Measurements from ENCODE around the gene OR51E2. TPM values are rescaled to one million over a fixed set of nuclear protein-coding genes. Genes with fewer than 3 reads are reported as not detected.
A peak's percentile ranks its signal among the peaks of the same experiment; 100 is the strongest.

Gene OR51E2
- total and polyA plus RNA-seq, 12 donors: 0.10 TPM; not detected in 11

DNA sequence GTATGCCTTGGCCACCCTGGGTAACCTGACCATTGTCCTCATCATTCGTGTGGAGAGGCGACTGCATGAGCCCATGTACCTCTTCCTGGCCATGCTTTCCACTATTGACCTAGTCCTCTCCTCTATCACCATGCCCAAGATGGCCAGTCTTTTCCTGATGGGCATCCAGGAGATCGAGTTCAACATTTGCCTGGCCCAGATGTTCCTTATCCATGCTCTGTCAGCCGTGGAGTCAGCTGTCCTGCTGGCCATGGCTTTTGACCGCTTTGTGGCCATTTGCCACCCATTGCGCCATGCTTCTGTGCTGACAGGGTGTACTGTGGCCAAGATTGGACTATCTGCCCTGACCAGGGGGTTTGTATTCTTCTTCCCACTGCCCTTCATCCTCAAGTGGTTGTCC is 57.7 kb downstream of the OR51E2 start:
- H3K9me3 ChIP-seq (replicated peaks in 1 of 3): no peaks in the 10 kb centered on the region
- no peaks in the 10 kb centered on the region for H3K36me3 ChIP-seq (replicated peaks in 1 of 2)
- intact Hi-C loops (cut with DNase I): loop anchor here in 1 of 2 donors (5.0 kb wide), 1 partner anchor 362 kb away; no protein-coding TSS in a partner anchor
- no peaks in the 10 kb centered on the region for H3K27me3 ChIP-seq
- no peak overlapping the region for H3K27ac ChIP-seq
- no peak overlapping the region for H3K4me3 ChIP-seq
- TF ChIP-seq CTCF (IDR thresholded peaks at IDR 0.05): no peak
- no peak for TF ChIP-seq POLR2A (IDR thresholded peaks at IDR 0.05)
- 77 to 91% (median 84%) methylated on average over 6 of the region's 6 CpGs for WGBS, 4 donors
- DNase-seq: no peak
- no peaks in the 10 kb centered on the region for H3K4me1 ChIP-seq (replicated peaks in 1 of 2)

GRCh38 chr11:4637662-4638047 is 60.0 kb downstream of the OR51E2 start:
- WGBS, 4 donors: 81 to 86% (median 84%) methylated on average over 3 of the region's 3 CpGs
- Histone ChIP-seq H3K9me3 (replicated peaks in 1 of 3) (no peaks in the 10 kb centered on the region), H3K27ac (no peak overlapping the region), H3K36me3 (replicated peaks in 1 of 2) (no peaks in the 10 kb centered on the region), H3K4me1 (replicated peaks in 1 of 2) (no peaks in the 10 kb centered on the region), H3K4me3 (no peak overlapping the region), H3K27me3 (no peaks in the 10 kb centered on the region)
- intact Hi-C loops (cut with DNase I): loop anchor here in 1 of 2 donors (5.0 kb wide), 1 partner anchor 365 kb away; no protein-coding TSS in a partner anchor
- DNase-seq: no peak
- TF ChIP-seq CTCF (IDR thresholded peaks at IDR 0.05) (no peak), POLR2A (IDR thresholded peaks at IDR 0.05) (no peak)

GRCh38 chr11:4636962-4637661 is 60.5 kb downstream of the OR51E2 start, which contains the start of gene OR51D1:
TSS of gene OR51D1 (plus strand) at chr11:4637477. CDS start at chr11:4639791, 2,314 bp downstream.
- Histone ChIP-seq H3K4me3 (no peak within 1 kb of the TSS), H3K36me3 (replicated peaks in 1 of 2) (no peaks in the 10 kb centered on the region), H3K27ac (no peak within 1 kb of the TSS), H3K4me1 (replicated peaks in 1 of 2) (no peaks in the 10 kb centered on the region), H3K9me3 (replicated peaks in 1 of 3) (no peaks in the 10 kb centered on the region), H3K27me3 (no peaks in the 10 kb centered on the region)
- TF ChIP-seq POLR2A (IDR thresholded peaks at IDR 0.05) (no peak), CTCF (IDR thresholded peaks at IDR 0.05) (peak; percentile 57 to 88 (median 76))
- peak; percentile 39 to 86 (median 69) for DNase-seq
- intact Hi-C loops (cut with DNase I): loop anchor here in 1 of 2 donors (5.0 kb wide), 1 partner anchor 365 kb away; no protein-coding TSS in a partner anchor
- WGBS, 4 donors: 20 to 34% (median 28%) methylated on average over 9 to 21 of the region's 21 CpGs

- TF ChIP-seq CTCF (IDR thresholded peaks at IDR 0.05): no peak
- TF ChIP-seq POLR2A (IDR thresholded peaks at IDR 0.05): no peak
- H3K36me3 ChIP-seq (replicated peaks in 1 of 2): no peaks in the 10 kb centered on the region
- intact Hi-C loops (cut with DNase I): loop anchor here in 1 of 2 donors (5.0 kb wide), 1 partner anchor 366 kb away; no protein-coding TSS in a partner anchor
- H3K9me3 ChIP-seq (replicated peaks in 1 of 3): no peaks in the 10 kb centered on the region
- H3K27me3 ChIP-seq: no peaks in the 10 kb centered on the region
- H3K4me1 ChIP-seq (replicated peaks in 1 of 2): no peaks in the 10 kb centered on the region
- no peak for DNase-seq
- no peak overlapping the region for H3K4me3 ChIP-seq
- WGBS, 4 donors: 39 to 55% (median 53%) methylated on average over 2 of the region's 2 CpGs
- no peak overlapping the region for H3K27ac ChIP-seq
Observed at GRCh38 chr11:4636136-4636535, 61.5 kb downstream of the OR51E2 start.

Other genes with a start within 250 kb of the OR51E2 start
- gene OR52K2, start 248.6 kb downstream of the OR51E2 start, total RNA-seq: under 1 TPM in 1 of 9 donors, not detected in 8; 0.28 TPM
- gene OR52K2, start 248.6 kb downstream of the OR51E2 start, polyA plus RNA-seq: not detected
- gene OR52K1, start 215.2 kb downstream of the OR51E2 start, total RNA-seq: under 1 TPM in 1 of 9 donors, not detected in 8; 0.84 TPM
- gene OR52K1, start 215.2 kb downstream of the OR51E2 start, polyA plus RNA-seq: not detected
- gene OR52M1, start 152.7 kb downstream of the OR51E2 start, total RNA-seq: not detected
- not detected for gene OR52M1, start 152.7 kb downstream of the OR51E2 start, polyA plus RNA-seq
- not detected for gene OR52I2, start 116.1 kb downstream of the OR51E2 start, total RNA-seq
- gene OR52I2, start 116.1 kb downstream of the OR51E2 start, polyA plus RNA-seq: not detected
- gene OR52I1, start 103.8 kb downstream of the OR51E2 start, total RNA-seq: not detected
- gene OR52I1, start 103.8 kb downstream of the OR51E2 start, polyA plus RNA-seq: not detected
- 10 to 100 TPM in 7 of 9 donors, 1 to 10 TPM in 2; 6.4 to 23.3 (median 14.9) TPM for gene TRIM68, start 89.6 kb downstream of the OR51E2 start, total RNA-seq
- 10 to 100 TPM in 1 of 3 donors, 1 to 10 TPM in 2; 2.8 to 11.8 (median 5.1) TPM for gene TRIM68, start 89.6 kb downstream of the OR51E2 start, polyA plus RNA-seq
- gene OR51D1, start 60.4 kb downstream of the OR51E2 start, total RNA-seq: not detected
- gene OR51D1, start 60.4 kb downstream of the OR51E2 start, polyA plus RNA-seq: not detected
- gene OR51E1, start 53.9 kb downstream of the OR51E2 start, total RNA-seq: under 1 TPM in 1 of 9 donors, not detected in 8; 0.11 TPM
- under 1 TPM in 1 of 3 donors, not detected in 2; 0.27 TPM for gene OR51E1, start 53.9 kb downstream of the OR51E2 start, polyA plus RNA-seq
- not detected for gene MMP26, start 6.9 kb upstream of the OR51E2 start, total RNA-seq
- not detected for gene MMP26, start 6.9 kb upstream of the OR51E2 start, polyA plus RNA-seq
- gene OR51F1, start 72.1 kb upstream of the OR51E2 start, total RNA-seq: not detected
- gene OR51F1, start 72.1 kb upstream of the OR51E2 start, polyA plus RNA-seq: not detected
- gene OR52R1, start 106.5 kb upstream of the OR51E2 start, total RNA-seq: not detected
- gene OR52R1, start 106.5 kb upstream of the OR51E2 start, polyA plus RNA-seq: not detected
- not detected for gene OR51F2, start 123.5 kb upstream of the OR51E2 start, total RNA-seq
- gene OR51F2, start 123.5 kb upstream of the OR51E2 start, polyA plus RNA-seq: not detected
- not detected for gene OR51S1, start 151.4 kb upstream of the OR51E2 start, total RNA-seq
- gene OR51S1, start 151.4 kb upstream of the OR51E2 start, polyA plus RNA-seq: not detected
- gene OR51T1, start 184.0 kb upstream of the OR51E2 start, total RNA-seq: not detected
- not detected for gene OR51T1, start 184.0 kb upstream of the OR51E2 start, polyA plus RNA-seq
- gene OR51A7, start 205.9 kb upstream of the OR51E2 start, total RNA-seq: not detected
- gene OR51A7, start 205.9 kb upstream of the OR51E2 start, polyA plus RNA-seq: not detected
- not detected for gene OR51G2, start 221.5 kb upstream of the OR51E2 start, total RNA-seq
- not detected for gene OR51G2, start 221.5 kb upstream of the OR51E2 start, polyA plus RNA-seq
- gene OR51G1, start 226.5 kb upstream of the OR51E2 start, total RNA-seq: not detected
- not detected for gene OR51G1, start 226.5 kb upstream of the OR51E2 start, polyA plus RNA-seq
- gene OR51A4, start 249.8 kb upstream of the OR51E2 start, total RNA-seq: not detected
- gene OR51A4, start 249.8 kb upstream of the OR51E2 start, polyA plus RNA-seq: not detected